Prostate gland (tissue), 2 donors: ENCODE results near the gene SRP14.

Experiments
- POLR2A ChIP-seq: fragments of 450-650 bp; IDR thresholded peaks from one replicate; pipeline ENCODE4 v1.6.1; 2016; ENCODE audit warnings: antibody characterized with exemption, mild to moderate bottlenecking
- POLR2AphosphoS5 ChIP-seq: sonication (generic); formaldehyde crosslinking; IDR thresholded peaks from one replicate; pipeline ENCODE4 v1.6.1; 2017; ENCODE audit warnings: antibody characterized with exemption
- TF ChIP-seq, protein P1 (sequence below), 4 experiments: fragments of 200-600 bp in 2 of 4; fragments of 450-650 bp in 2 of 4; sonication (generic) in 2 of 4; IDR thresholded peaks; 1 replicate in 3 of 4; 2 replicates in 1 of 4; pipeline ENCODE4 v1.5.1; 2016 to 2019; ENCODE audit warnings: antibody characterized with exemption in 4 of 4, mild to moderate bottlenecking in 2 of 4, moderate library complexity in 2 of 4

DNA sequence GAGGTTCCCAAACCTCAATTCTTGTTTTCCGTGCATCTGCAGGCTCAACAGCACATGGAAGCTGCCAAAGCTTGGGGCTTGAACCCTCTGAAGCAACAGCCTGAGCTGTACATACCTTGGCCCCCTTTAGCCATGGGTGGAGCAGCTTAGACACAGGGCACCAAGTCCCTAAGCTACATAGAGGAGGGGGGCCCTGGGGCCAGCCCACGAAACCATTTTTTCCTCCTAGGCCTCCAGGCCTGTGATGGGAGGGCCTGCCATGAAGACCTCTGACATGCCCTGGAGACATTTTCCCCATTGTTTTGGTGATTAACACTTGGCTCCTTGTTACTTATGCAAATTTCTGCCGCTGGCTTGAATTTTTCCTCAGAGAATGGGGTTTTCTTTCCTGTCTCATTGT lies 24.6 kb downstream of the SRP14 start:
- no peak for TF ChIP-seq POLR2A
- TF ChIP-seq, protein P1, sequence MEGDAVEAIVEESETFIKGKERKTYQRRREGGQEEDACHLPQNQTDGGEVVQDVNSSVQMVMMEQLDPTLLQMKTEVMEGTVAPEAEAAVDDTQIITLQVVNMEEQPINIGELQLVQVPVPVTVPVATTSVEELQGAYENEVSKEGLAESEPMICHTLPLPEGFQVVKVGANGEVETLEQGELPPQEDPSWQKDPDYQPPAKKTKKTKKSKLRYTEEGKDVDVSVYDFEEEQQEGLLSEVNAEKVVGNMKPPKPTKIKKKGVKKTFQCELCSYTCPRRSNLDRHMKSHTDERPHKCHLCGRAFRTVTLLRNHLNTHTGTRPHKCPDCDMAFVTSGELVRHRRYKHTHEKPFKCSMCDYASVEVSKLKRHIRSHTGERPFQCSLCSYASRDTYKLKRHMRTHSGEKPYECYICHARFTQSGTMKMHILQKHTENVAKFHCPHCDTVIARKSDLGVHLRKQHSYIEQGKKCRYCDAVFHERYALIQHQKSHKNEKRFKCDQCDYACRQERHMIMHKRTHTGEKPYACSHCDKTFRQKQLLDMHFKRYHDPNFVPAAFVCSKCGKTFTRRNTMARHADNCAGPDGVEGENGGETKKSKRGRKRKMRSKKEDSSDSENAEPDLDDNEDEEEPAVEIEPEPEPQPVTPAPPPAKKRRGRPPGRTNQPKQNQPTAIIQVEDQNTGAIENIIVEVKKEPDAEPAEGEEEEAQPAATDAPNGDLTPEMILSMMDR (IDR thresholded peaks at IDR 0.05) = no peak
- TF ChIP-seq POLR2AphosphoS5 = no peak
